ACC112 (cell line): ENCODE data around the gene DNASE1L2.

Experiments used
- H2AFZ ChIP-seq: fragments of 200-600 bp; sonication (generic); one replicate; pipeline ENCODE4 v1.6.0; 2017; ENCODE audit warnings: antibody characterized with exemption, low read length; ENCODE audit not compliant: unreplicated experiment
- H3K27ac ChIP-seq: fragments of 200-600 bp; sonication (generic); 2 replicates; pipeline ENCODE4 v1.5.1; 2014; ENCODE audit warnings: low read depth, mild to moderate bottlenecking, antibody characterized with exemption, low read length, moderate library complexity
- H3K27me3 ChIP-seq: fragments of 200-600 bp; sonication (generic); 2 replicates; pipeline ENCODE4 v1.6.1; 2014; ENCODE audit warnings: mild to moderate bottlenecking, antibody characterized with exemption, low read length, moderate library complexity, mixed read lengths; ENCODE audit not compliant: insufficient read depth
- H3K36me3 ChIP-seq: fragments of 200-600 bp; sonication (generic); 2 replicates; pipeline ENCODE4 v1.6.1; 2016; ENCODE audit warnings: mild to moderate bottlenecking, antibody characterized with exemption, low read length, moderate library complexity, mixed read lengths; ENCODE audit not compliant: insufficient read depth
- H3K4me1 ChIP-seq: fragments of 200-600 bp; sonication (generic); one replicate; pipeline ENCODE4 v1.6.1; 2016; ENCODE audit warnings: low read length, mixed read lengths; ENCODE audit not compliant: insufficient read depth, unreplicated experiment, control insufficient read depth
- H3K4me3 ChIP-seq: fragments of 200-600 bp; sonication (generic); 2 replicates; pipeline ENCODE4 v1.5.1; 2014; ENCODE audit warnings: mild to moderate bottlenecking, low read depth, low read length
- H3K79me2 ChIP-seq: fragments of 200-600 bp; sonication (generic); one replicate; pipeline ENCODE4 v1.6.0; 2016; ENCODE audit warnings: low read length; ENCODE audit not compliant: control insufficient read depth, unreplicated experiment, insufficient read depth

Gene DNASE1L2, protein sequence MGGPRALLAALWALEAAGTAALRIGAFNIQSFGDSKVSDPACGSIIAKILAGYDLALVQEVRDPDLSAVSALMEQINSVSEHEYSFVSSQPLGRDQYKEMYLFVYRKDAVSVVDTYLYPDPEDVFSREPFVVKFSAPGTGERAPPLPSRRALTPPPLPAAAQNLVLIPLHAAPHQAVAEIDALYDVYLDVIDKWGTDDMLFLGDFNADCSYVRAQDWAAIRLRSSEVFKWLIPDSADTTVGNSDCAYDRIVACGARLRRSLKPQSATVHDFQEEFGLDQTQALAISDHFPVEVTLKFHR

GRCh38 chr16:2236337-2237101, at the start of gene DNASE1L2:
Gene DNASE1L2, plus strand, starts transcription at chr16:2236444. Its CDS starts 373 bp downstream, at chr16:2236817.
- H3K4me3 ChIP-seq: no peak within 1 kb of the TSS
- no peaks in the 10 kb centered on the region for H3K79me2 ChIP-seq
- peaks cover 7% of the 10 kb centered on the region; the same call in 1 of the 2 replicates for H3K36me3 ChIP-seq
- H3K27ac ChIP-seq: no peak within 1 kb of the TSS
- H3K4me1 ChIP-seq: peaks cover 3% of the 10 kb centered on the region
- H3K27me3 ChIP-seq: no peaks in the 10 kb centered on the region
- no peak within 1 kb of the TSS for H2AFZ ChIP-seq

DNA sequence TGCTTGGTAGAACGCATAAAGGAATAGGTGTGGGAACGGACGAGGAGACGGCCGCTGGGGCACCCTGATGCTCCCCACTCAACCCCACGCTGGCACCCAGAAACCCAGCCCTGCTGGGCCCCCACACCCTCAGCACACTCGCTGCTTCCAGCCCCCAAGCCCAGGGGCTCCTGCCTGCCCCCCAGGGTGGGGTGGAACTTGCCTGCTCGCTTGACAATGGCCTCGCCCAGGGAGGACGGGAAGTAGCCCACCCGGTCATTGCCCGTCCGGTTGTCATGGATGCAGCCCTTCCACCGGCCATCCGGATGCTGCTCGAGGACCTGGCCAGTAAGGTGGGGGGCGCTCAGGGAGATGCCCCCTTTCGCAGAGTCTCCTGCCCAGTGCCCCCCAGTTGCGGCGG, 49.7 kb upstream of the DNASE1L2 start:
- no peaks in the 10 kb centered on the region for H3K36me3 ChIP-seq
- no peak overlapping the region for H2AFZ ChIP-seq
- no peak overlapping the region for H3K4me3 ChIP-seq

DNA sequence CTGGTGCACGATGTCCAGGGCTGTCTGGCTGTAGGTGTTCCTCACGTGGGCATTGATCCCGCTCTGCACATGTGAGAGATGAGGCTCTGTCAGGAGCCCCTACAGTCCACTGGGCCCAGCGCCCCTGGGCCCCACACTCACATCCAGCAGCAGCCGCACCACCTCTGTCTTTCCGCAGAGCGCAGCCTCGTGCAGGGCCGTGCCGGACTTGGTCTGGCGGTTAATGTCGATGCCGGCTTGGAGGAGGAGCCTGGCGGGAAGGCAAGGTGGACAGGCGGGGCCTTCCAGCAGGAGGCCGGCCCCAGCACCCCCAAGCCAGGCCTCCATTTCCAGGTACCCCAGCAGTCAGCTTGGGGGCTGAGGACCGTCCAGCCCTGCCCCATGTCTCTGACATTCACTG, 49.0 kb upstream of the DNASE1L2 start:
- Histone ChIP-seq H3K4me1 (no peaks in the 10 kb centered on the region), H2AFZ (no peak overlapping the region), H3K4me3 (no peak overlapping the region), H3K36me3 (no peaks in the 10 kb centered on the region), H3K79me2 (no peaks in the 10 kb centered on the region), H3K27me3 (no peaks in the 10 kb centered on the region), H3K27ac (no peak overlapping the region)

More for the DNA sequence above, 49.7 kb upstream of the DNASE1L2 start:
- no peaks in the 10 kb centered on the region for H3K27me3 ChIP-seq
- no peaks in the 10 kb centered on the region for H3K79me2 ChIP-seq
- no peak overlapping the region for H3K27ac ChIP-seq
- H3K4me1 ChIP-seq: no peaks in the 10 kb centered on the region

DNA sequence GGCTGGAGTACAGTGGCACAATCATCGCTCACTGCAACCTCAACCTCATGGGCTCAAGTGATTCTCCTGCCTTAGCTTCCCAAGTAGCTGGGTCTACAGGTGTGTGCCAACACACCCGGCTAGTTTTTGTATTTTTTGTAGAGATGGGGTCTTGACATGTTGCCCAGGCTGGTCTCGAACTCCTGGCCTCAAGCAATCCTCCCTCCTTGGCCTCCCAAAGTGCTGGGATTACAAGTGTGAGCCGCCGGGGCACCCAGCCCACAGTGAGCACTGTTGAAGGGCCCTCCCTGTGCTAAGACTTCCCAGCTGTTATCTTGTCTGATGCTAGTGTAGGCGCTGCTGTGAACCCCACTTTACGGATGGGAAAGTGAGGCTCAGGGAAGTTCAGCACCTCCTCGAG, 47.8 kb upstream of the DNASE1L2 start:
- Histone ChIP-seq H3K4me3 (no peak overlapping the region), H3K27me3 (no peaks in the 10 kb centered on the region), H3K4me1 (no peaks in the 10 kb centered on the region)

GRCh38 chr16:2189252-2189893, 46.9 kb upstream of the DNASE1L2 start:
- Histone ChIP-seq H3K36me3 (no peaks in the 10 kb centered on the region), H3K27me3 (no peaks in the 10 kb centered on the region), H2AFZ (no peak overlapping the region), H3K4me3 (no peak overlapping the region), H3K79me2 (no peaks in the 10 kb centered on the region), H3K4me1 (no peaks in the 10 kb centered on the region), H3K27ac (no peak overlapping the region)

More for the DNA sequence above, 47.8 kb upstream of the DNASE1L2 start:
- H3K27ac ChIP-seq: no peak overlapping the region
- no peaks in the 10 kb centered on the region for H3K36me3 ChIP-seq
- H3K79me2 ChIP-seq: no peaks in the 10 kb centered on the region
- H2AFZ ChIP-seq: no peak overlapping the region

GRCh38 chr16:2190002-2190658, 46.1 kb upstream of the DNASE1L2 start:
- H3K27me3 ChIP-seq: peaks cover 7% of the 10 kb centered on the region
- H2AFZ ChIP-seq: no peak overlapping the region
- H3K79me2 ChIP-seq: no peaks in the 10 kb centered on the region
- H3K4me1 ChIP-seq: no peaks in the 10 kb centered on the region
- H3K36me3 ChIP-seq: no peaks in the 10 kb centered on the region
- H3K27ac ChIP-seq: no peak overlapping the region
- no peak overlapping the region for H3K4me3 ChIP-seq

DNA sequence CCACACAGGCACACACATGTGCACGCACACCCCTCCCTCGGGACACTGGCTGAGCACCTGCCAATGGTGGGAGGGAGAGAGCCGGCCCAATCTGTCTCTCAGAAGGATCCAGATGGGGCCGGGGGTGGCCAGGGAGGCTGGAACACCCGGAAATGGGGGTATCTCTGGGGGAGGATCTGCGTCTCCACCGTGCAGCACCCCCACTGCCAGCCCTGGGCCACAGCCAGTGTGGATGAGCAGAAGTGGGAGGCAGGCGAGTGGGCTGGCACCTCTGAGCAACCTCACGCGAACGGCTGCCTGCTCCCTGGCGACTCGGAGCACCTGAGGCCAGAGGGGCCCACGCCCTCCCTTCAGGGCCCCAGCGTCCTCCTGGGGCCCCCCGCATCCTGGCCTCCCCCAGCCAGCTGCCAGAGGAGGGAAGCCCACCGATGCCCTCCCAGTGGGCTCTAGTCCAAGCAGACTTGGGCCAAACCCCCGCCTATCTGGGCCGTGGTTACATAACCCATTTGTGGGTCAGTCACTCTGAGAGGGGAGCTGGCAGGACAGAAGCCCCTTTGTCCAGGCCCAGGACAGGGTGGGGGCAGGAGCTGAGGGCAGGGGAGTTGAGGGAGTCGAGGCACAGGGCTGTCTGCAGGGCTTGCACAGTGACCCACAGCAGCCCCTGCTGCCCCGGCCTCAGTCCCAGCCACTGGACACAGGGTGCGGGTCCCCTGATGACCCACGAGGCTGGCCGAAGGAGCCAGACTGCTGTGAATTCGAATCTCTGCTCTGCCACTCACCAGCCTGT, 45.4 kb upstream of the DNASE1L2 start:
- Histone ChIP-seq H3K36me3 (no peaks in the 10 kb centered on the region), H3K4me1 (no peaks in the 10 kb centered on the region), H3K4me3 (no peak overlapping the region), H2AFZ (no peak overlapping the region), H3K27me3 (peaks cover 14% of the 10 kb centered on the region), H3K27ac (no peak overlapping the region), H3K79me2 (no peaks in the 10 kb centered on the region)

DNA sequence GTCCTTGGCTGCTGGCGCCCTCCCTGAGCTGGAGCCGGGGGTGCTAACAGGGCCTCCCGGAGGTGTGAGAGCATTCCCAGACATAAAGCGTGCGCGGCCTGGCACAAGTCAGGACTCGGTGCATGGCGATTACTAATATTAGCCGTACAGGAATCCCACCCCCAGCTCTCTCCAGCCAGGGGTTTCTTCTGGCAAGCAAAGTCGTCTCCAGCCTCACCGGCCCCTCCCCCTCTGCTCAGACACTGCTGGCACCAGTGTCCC, 44.9 kb upstream of the DNASE1L2 start:
- Histone ChIP-seq H3K27me3 (peaks cover 18% of the 10 kb centered on the region), H3K79me2 (no peaks in the 10 kb centered on the region), H3K27ac (no peak overlapping the region), H3K4me3 (no peak overlapping the region), H3K36me3 (no peaks in the 10 kb centered on the region), H3K4me1 (no peaks in the 10 kb centered on the region), H2AFZ (no peak overlapping the region)

GRCh38 chr16:2194166-2194834, 41.9 kb upstream of the DNASE1L2 start:
- no peak overlapping the region for H2AFZ ChIP-seq
- peaks cover 44% of the 10 kb centered on the region for H3K27me3 ChIP-seq
- H3K79me2 ChIP-seq: no peaks in the 10 kb centered on the region
- H3K4me1 ChIP-seq: no peaks in the 10 kb centered on the region
- no peaks in the 10 kb centered on the region for H3K36me3 ChIP-seq
- no peak overlapping the region for H3K27ac ChIP-seq
- no peak overlapping the region for H3K4me3 ChIP-seq
